Epithelial cell of alveolus of lung (primary cell): ENCODE results near the gene ZBTB48. TPM values are rescaled to one million over a fixed set of nuclear protein-coding genes. Genes with fewer than 3 reads are reported as not detected.

Source experiments
- total RNA-seq: library from RNA; depleted of rRNA; stranded (reverse); fragments of >200 nt; gene quantifications from 2 replicates; pipeline ENCODE4 v1.2.1, GENCODE V29; 2015

ZBTB48 gene
- 9.6 and 16.4 TPM in 2 replicates for total RNA-seq

DNA sequence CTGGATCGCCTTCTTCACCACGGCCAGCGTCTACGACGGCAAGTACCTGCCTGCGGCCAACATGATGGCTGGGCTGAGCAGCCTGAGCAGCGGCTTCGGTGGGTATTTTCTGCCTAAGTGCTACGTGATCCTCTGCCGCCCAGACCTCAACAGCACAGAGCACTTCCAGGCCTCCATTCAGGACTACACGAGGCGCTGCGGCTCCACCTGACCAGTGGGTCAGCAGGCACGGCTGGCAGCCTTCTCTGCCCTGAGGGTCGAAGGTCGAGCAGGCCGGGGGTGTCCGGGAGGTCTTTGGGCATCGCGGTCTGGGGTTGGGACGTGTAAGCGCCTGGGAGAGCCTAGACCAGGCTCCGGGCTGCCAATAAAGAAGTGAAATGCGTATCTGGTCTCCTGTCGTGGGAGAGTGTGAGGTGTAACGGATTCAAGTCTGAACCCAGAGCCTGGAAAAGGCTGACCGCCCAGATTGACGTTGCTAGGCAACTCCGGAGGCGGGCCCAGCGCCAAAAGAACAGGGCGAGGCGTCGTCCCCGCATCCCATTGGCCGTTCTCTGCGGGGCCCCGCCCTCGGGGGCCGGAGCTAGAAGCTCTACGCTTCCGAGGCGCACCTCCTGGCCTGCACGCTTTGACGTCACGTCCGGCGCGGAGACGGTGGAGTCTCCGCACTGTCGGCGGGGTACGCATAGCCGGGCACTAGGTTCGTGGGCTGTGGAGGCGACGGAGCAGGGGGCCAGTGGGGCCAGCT, at the start of gene ZBTB48:
Gene ZBTB48, plus strand, starts transcription at position 621 of the 745 bp plus-strand sequence. CDS start 616 bp downstream, outside the sequence.

DNA sequence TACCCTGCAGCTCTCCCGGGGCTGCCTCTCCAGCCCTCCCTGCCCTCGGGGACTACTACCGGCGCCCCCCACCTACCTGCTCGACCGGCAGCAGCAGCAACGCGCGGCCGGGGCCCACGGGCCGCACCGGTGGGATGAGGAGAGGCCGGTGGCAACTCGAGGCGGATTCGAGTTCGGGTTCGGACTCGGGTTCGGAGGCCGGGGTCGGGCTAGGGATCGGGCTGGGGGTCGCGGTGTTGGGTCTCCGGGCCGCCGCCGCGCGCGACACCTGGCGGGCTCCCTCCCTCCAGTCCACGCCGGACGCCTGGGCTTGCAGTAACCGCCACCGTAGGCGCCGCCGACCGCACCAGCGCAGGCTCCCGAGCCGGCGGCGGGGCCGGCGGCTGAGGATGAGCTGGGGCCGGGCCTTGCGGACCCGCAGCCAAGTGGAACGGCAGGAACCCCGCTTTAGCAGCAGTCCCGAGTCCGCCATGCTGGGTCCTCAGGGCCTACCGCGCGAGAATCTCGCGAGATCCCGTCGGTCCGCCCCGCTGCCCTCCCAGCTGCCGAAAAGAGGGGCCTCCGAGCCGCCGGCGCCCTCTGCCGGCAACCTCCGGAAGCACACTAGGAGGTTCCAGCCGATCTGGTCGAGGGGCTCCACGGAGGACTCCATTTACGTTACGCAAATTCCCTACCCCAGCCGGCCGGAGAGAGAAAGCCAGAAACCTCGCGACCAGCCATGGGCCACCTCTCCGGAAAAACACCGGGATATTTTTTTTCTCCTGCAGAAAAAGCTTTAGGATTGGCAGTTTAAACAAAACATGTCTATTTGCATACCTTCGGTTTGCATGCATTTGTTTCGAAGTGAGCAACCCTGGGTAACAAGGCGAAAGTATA, 25.5 kb upstream of the ZBTB48 start, which contains the start of gene NOL9:
Gene NOL9, minus strand, starts transcription at position 483 of the 876 bp plus-strand sequence. Its CDS starts 11 bp downstream, at position 472.

DNA sequence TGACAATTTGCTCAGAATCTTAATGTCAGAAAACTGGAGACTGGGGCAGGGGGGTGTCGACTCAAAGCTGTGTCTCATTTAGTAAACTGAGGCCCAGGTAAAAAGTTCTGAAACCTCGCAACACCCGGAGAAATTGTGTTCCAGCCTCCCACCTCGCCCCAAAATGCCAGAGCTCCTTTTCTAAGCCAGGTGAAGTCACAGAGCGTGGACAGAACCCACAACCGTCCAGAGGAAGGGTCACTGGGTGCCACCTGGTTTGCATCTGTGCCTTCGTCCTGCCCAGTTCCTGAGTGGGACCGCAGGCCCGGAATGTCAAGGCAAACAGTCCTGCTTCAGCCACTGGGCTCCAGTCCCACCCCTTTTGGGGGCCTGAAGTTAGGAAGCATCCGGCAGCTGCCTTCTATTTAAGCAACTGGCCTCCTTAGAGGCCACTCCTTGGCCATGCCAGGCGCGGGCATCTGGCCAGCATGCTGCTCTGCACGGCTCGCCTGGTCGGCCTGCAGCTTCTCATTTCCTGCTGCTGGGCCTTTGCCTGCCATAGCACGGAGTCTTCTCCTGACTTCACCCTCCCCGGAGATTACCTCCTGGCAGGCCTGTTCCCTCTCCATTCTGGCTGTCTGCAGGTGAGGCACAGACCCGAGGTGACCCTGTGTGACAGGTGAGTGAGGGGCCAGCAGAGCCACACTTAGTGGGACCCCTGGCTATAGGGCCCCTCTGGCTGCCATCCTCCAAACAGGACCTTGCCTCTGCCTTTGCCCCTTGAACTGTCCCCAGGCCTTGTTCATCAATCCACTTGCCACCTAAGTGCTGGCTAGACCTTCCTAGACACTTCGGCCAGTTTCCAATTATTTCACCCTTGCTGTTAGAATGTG, 24.7 kb upstream of the ZBTB48 start, which contains the start of gene TAS1R1:
Gene TAS1R1, plus strand, starts transcription at position 401 of the 872 bp plus-strand sequence. Its CDS starts 67 bp downstream, at position 468.

DNA sequence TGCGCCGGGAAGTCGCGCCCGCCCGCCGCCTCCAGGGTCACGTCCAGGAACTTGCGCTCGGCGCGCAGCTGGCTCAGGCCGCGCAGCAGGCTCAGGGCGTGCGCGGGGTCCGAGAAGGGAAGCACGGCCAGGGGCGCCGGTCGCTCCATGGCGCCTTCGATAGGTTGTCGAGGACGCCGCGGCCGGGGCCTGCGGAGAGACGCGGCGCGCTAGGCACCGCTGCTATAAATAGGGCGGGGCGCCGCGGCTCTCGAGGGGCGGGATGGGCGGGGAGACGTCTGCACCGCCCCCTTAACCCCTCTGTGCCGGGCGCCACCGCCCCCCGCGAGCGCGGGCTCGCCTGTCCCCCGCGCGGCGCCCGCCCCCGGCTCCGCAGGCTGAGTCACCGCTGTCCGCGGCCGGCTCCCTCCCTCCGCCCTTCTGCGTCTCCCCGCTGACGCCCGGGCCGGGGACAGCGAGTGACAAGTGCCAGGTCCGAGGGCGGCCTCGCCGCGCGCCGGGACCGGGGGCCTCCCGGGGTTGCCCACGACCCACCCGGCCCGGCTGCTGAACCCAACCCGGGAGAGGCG, 23.0 kb downstream of the ZBTB48 start, which contains the start of gene KLHL21:
Gene KLHL21, minus strand, starts transcription at position 201 of the 569 bp plus-strand sequence. Its CDS starts 52 bp downstream, at position 149.

DNA sequence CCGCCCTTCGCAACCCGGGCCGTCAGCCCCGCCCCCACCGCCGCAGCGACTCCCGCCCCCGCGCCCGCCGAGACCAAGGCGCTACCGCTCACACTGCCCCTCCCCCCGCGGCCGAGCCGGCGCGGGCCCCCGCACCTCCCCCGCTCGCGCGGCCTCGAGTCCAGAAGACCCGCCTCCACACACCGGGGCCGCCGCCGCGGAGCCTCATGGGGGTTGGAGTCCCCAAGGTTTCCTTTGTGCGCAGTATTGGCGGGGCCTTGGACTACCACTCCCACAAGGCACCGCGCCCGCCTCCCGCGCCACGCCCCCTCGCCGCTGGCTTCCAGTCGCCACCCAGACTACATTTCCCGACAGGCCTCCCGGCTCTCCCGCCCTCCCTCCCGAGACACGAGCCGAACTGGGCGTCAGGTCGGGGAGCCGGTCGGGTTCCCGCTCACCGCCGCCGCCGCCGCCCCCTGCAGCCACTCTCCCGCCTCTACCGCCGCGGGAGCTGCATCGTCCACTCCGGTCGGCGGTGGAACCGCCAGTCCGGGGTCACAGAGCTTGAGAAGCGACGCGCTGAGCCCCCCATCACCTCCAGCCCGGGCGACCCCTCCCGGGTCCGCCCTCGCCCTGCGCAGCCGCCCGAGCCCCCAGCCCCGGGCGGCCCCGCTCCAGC, 33.7 kb downstream of the ZBTB48 start, which contains the start of gene PHF13:
Gene PHF13, plus strand, starts transcription at position 371 of the 658 bp plus-strand sequence. CDS start 336 bp downstream, outside the sequence.

DNA sequence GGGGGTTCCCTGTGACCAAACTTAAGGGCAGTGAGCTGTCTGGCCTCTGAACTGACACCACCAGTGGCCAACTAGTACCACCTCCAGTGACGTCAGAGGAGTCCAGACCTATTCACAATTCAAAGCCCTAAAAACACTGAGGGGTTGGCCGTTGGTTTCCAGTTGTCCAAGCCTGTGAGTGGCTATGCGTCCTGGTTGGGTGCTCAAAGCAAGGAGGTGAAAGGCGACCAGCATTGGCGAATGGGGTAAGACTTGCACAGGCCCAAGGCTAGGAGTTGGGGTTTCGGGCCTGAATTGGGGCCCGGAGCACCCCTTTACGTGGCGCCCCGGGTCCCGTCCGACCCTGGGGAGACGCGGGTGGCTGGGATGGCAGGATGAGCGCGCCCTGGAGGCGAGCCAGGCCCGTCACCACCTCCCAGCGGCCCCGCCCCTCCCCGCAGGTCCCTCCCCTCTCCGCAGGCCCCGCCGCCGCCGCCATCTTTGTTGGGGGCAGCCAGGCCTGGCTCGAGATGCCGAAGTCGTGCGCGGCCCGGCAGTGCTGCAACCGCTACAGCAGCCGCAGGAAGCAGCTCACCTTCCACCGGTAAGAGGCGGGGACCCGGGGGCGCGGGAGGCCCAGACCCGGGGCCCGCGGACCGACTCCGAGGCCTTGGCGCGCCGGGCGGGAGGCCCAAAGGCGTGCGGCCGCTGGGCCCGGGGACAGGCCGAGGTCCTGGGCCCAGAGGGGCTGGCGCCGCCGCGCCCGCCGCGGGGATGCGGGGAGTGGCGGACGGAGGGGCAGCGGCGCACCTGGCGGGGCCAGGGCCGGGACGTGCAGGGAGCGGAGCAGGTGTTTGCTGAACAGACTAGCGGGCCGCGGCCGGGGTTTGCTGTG, 45.2 kb downstream of the ZBTB48 start, which contains the start of gene THAP3:
Gene THAP3, plus strand, starts transcription at position 159 of the 874 bp plus-strand sequence. Its CDS starts 351 bp downstream, at position 510.

Other genes with a start within 250 kb of the ZBTB48 start
- gene ACOT7, start 186.2 kb upstream of the ZBTB48 start, total RNA-seq = 36.4 and 66.1 TPM in 2 replicates
- 0.08 and 5.0 TPM in 2 replicates for gene HES2, start 160.1 kb upstream of the ZBTB48 start, total RNA-seq
- gene ESPN, start 155.2 kb upstream of the ZBTB48 start, total RNA-seq = 0.13 TPM in 1 of 2 replicates, not detected in the other
- gene TNFRSF25, start 113.8 kb upstream of the ZBTB48 start, total RNA-seq = 0.26 and 7.8 TPM in 2 replicates
- 5.3 and 15.7 TPM in 2 replicates for gene PLEKHG5, start 88.3 kb upstream of the ZBTB48 start, total RNA-seq
- 13.2 and 18.0 TPM in 2 replicates for gene NOL9, start 25.5 kb upstream of the ZBTB48 start, total RNA-seq
- not detected in 2 replicates for gene TAS1R1, start 24.7 kb upstream of the ZBTB48 start, total RNA-seq
- gene KLHL21, start 22.9 kb downstream of the ZBTB48 start, total RNA-seq = 32.7 and 35.9 TPM in 2 replicates
- 12.4 and 19.4 TPM in 2 replicates for gene PHF13, start 33.7 kb downstream of the ZBTB48 start, total RNA-seq
- gene THAP3, start 44.9 kb downstream of the ZBTB48 start, total RNA-seq = 22.4 and 36.2 TPM in 2 replicates
- gene DNAJC11, start 121.8 kb downstream of the ZBTB48 start, total RNA-seq = 20.4 and 25.7 TPM in 2 replicates
- 71.0 and 138 TPM in 2 replicates for gene CAMTA1, start 205.5 kb downstream of the ZBTB48 start, total RNA-seq